Common myeloid progenitor, CD34-positive (primary cell): Measurements from ENCODE around the gene CHPF.
A peak's percentile ranks its signal among the peaks of the same experiment; 100 is the strongest.

ENCODE experiments used
- CTCF ChIA-PET: fragments of 350-600 bp; sonication (Branson Sonifier 250); formaldehyde crosslinking; loops from one replicate; lab custom pipeline; 2021; ENCODE audit warnings: antibody characterized with exemption; lab: Charles Lee
- POLR2A ChIA-PET: fragments of 350-600 bp; sonication (Branson Sonifier 250); formaldehyde crosslinking; loops from one replicate; lab custom pipeline; 2021; ENCODE audit warnings: antibody characterized with exemption; lab: Charles Lee
- DNase-seq, 3 donors: peaks; one replicate each; pipeline versions ENCODE4 v3.0.0 to v3.0.0-alpha.2; 2013
- H3K27ac ChIP-seq, 2 experiments: 1 replicate in 1 of 2; 2 replicates in 1 of 2; pipeline ENCODE4 v1.7.0; 2013; ENCODE audit warnings: inconsistent platforms in 2 of 2, low read length in 2 of 2, mild to moderate bottlenecking in 2 of 2, low read depth in 1 of 2, moderate library complexity in 1 of 2; ENCODE audit not compliant: severe bottlenecking in 2 of 2, insufficient read depth in 1 of 2, poor library complexity in 1 of 2
- H3K27me3 ChIP-seq, 5 experiments: replicated peaks in 2 of 5; 1 replicate in 3 of 5; 2 replicates in 2 of 5; pipeline versions ENCODE4 v1.6.1 to v1.7.0; 2013; ENCODE audit warnings: low read length in 4 of 5, mild to moderate bottlenecking in 2 of 5, moderate library complexity in 2 of 5, inconsistent platforms in 1 of 5; ENCODE audit not compliant: insufficient read depth in 5 of 5, control insufficient read depth in 4 of 5
- H3K36me3 ChIP-seq, 4 experiments: 1 replicate in 2 of 4; 2 replicates in 2 of 4; pipeline versions ENCODE4 v1.6.1 to v1.7.0; 2013; ENCODE audit warnings: low read length in 3 of 4, control low read depth in 1 of 4, mild to moderate bottlenecking in 1 of 4; ENCODE audit not compliant: control insufficient read depth in 4 of 4, insufficient read depth in 4 of 4
- H3K4me1 ChIP-seq, 4 experiments: 1 replicate in 3 of 4; 2 replicates in 1 of 4; pipeline versions ENCODE4 v1.6.1 to v1.7.1; 2013; ENCODE audit warnings: low read length in 3 of 4, mild to moderate bottlenecking in 3 of 4, control low read depth in 1 of 4, inconsistent platforms in 1 of 4, moderate library complexity in 1 of 4; ENCODE audit not compliant: control insufficient read depth in 4 of 4, insufficient read depth in 4 of 4; ENCODE audit errors: control extremely low read depth in 1 of 4
- H3K4me3 ChIP-seq, 7 experiments: 1 replicate in 4 of 7; 2 replicates in 3 of 7; pipeline versions ENCODE4 v1.5.1 to v1.7.0; 2013; ENCODE audit warnings: mild to moderate bottlenecking in 7 of 7, low read length in 6 of 7, moderate library complexity in 6 of 7, inconsistent platforms in 2 of 7, low read depth in 2 of 7, control low read depth in 1 of 7; ENCODE audit not compliant: insufficient read depth in 4 of 7, control insufficient read depth in 1 of 7; ENCODE audit errors: extremely low read depth in 1 of 7
- H3K9me3 ChIP-seq, 5 experiments: 1 replicate in 4 of 5; 2 replicates in 1 of 5; pipeline versions ENCODE4 v1.6.1 to v1.7.1; 2013; ENCODE audit warnings: low read length in 4 of 5, mild to moderate bottlenecking in 2 of 5, inconsistent platforms in 1 of 5, low read depth in 1 of 5, moderate library complexity in 1 of 5; ENCODE audit not compliant: control insufficient read depth in 4 of 5, insufficient read depth in 2 of 5; ENCODE audit errors: control extremely low read depth in 1 of 5
- WGBS: methylation state at CpG from one replicate; pipeline ENCODE4 v1.1.5; 2013; ENCODE audit not compliant: insufficient coverage; 5-methylcytosine and 5-hydroxymethylcytosine counted together

CHPF gene

GRCh38 chr2:219532378-219532649 lies 11.3 kb downstream of the CHPF start:
- peaks cover 0 to 3% (median 0%) of the 10 kb centered on the region in 4 experiments for H3K4me1 ChIP-seq
- no peak for DNase-seq

GRCh38 chr2:219531639-219532377 lies 11.8 kb downstream of the CHPF start:
- POLR2A ChIA-PET = no interaction called here
- DNase-seq = no peak
- WGBS = 90% methylated on average over 19 of the region's 20 CpGs
- Histone ChIP-seq H3K9me3 (no peaks in the 10 kb centered on the region), H3K4me3 (no peak overlapping the region), H3K36me3 (no peaks in the 10 kb centered on the region), H3K4me1 (peaks cover 0 to 3% (median under 1%) of the 10 kb centered on the region in 4 experiments), H3K27ac (no peak overlapping the region), H3K27me3 (peaks cover 2 to 56% (median 34%) of the 10 kb centered on the region in 5 experiments)
- CTCF ChIA-PET = interaction anchor here (0.6 to 43.1 kb wide), 8 partner anchors 8 to 173 kb away, joined by 3 to 1724 read pairs (median 6); partner anchors contain the start of genes ASIC4 and GMPPA

More at GRCh38 chr2:219532378-219532649, 11.3 kb downstream of the CHPF start:
- H3K27ac ChIP-seq = no peak overlapping the region
- CTCF ChIA-PET = interaction anchor here (2.0 to 43.1 kb wide), 4 partner anchors 7 to 131 kb away, joined by 4 to 1724 read pairs (median 90); partner anchors contain the start of genes ASIC4 and GMPPA
- POLR2A ChIA-PET = no interaction called here
- H3K9me3 ChIP-seq = no peaks in the 10 kb centered on the region
- H3K36me3 ChIP-seq = no peaks in the 10 kb centered on the region
- 85% methylated on average over 7 of the region's 8 CpGs for WGBS
- no peak overlapping the region for H3K4me3 ChIP-seq
- peaks cover 2 to 51% (median 36%) of the 10 kb centered on the region in 5 experiments for H3K27me3 ChIP-seq

GRCh38 chr2:219530048-219530963 lies 13.3 kb downstream of the CHPF start:
- 13% methylated on average over 17 of the region's 21 CpGs for WGBS
- Histone ChIP-seq H3K27me3 (peaks cover 4 to 71% (median 38%) of the 10 kb centered on the region in 5 experiments), H3K36me3 (no peaks in the 10 kb centered on the region), H3K4me3 (no peak overlapping the region), H3K27ac (no peak overlapping the region), H3K4me1 (peaks cover 0 to 7% (median 3%) of the 10 kb centered on the region in 4 experiments), H3K9me3 (no peaks in the 10 kb centered on the region)
- peak; percentile 84 to 92 (median 89) for DNase-seq
- POLR2A ChIA-PET = no interaction called here
- CTCF ChIA-PET = interaction anchor here (0.7 to 43.1 kb wide), 23 partner anchors 9 to 279 kb away, joined by 3 to 1724 read pairs (median 4); partner anchors contain the start of genes ASIC4 and GMPPA

- Histone ChIP-seq H3K4me3 (no peak overlapping the region), H3K36me3 (no peaks in the 10 kb centered on the region), H3K9me3 (no peaks in the 10 kb centered on the region), H3K27me3 (peaks cover 13 to 96% (median 49%) of the 10 kb centered on the region in 5 experiments), H3K4me1 (peaks cover 0 to 18% (median 10%) of the 10 kb centered on the region in 4 experiments), H3K27ac (no peak overlapping the region)
- ChIA-PET CTCF (interaction anchor here (0.6 to 43.1 kb wide), 9 partner anchors 12 to 381 kb away, joined by 3 to 1724 read pairs (median 3); partner anchors contain the start of genes ASIC4 and GMPPA), POLR2A (no interaction called here)
- no peak for DNase-seq
- 90% methylated on average over 2 of the region's 5 CpGs for WGBS
Measured at GRCh38 chr2:219527472-219527871, 16.1 kb downstream of the CHPF start.

GRCh38 chr2:219527076-219527394 lies 16.6 kb downstream of the CHPF start:
- 58% methylated on average over 5 of the region's 6 CpGs for WGBS
- ChIA-PET POLR2A (no interaction called here), CTCF (interaction anchor here (0.8 to 43.1 kb wide), 7 partner anchors 13 to 361 kb away, joined by 3 to 1724 read pairs (median 5); partner anchors contain the start of genes ASIC4 and GMPPA)
- DNase-seq = no peak
- Histone ChIP-seq H3K4me3 (no peak overlapping the region), H3K4me1 (peaks cover 0 to 21% (median 12%) of the 10 kb centered on the region in 4 experiments), H3K27ac (no peak overlapping the region), H3K9me3 (no peaks in the 10 kb centered on the region), H3K36me3 (no peaks in the 10 kb centered on the region), H3K27me3 (peaks cover 13 to 96% (median 49%) of the 10 kb centered on the region in 5 experiments)

GRCh38 chr2:219526320-219527075 lies 17.1 kb downstream of the CHPF start:
- H3K27ac ChIP-seq = no peak overlapping the region
- H3K36me3 ChIP-seq = no peaks in the 10 kb centered on the region
- H3K9me3 ChIP-seq = no peaks in the 10 kb centered on the region
- 57% methylated on average over 10 of the region's 11 CpGs for WGBS
- H3K4me3 ChIP-seq = no peak overlapping the region
- DNase-seq = no peak
- POLR2A ChIA-PET = no interaction called here
- CTCF ChIA-PET = interaction anchor here (0.8 to 43.1 kb wide), 10 partner anchors 13 to 360 kb away, joined by 3 to 1724 read pairs (median 4); partner anchors contain the start of genes ASIC4 and GMPPA
- peaks cover 0 to 26% (median 15%) of the 10 kb centered on the region in 4 experiments for H3K4me1 ChIP-seq
- peaks cover 13 to 97% (median 50%) of the 10 kb centered on the region in 5 experiments for H3K27me3 ChIP-seq
